Uterus (tissue), 4 donors: ENCODE results near the gene RFX4. TPM values are rescaled to one million over a fixed set of nuclear protein-coding genes. Genes with fewer than 3 reads are reported as not detected.

ENCODE experiments used
- DNase-seq, 2 donors: peaks; one replicate each; pipeline ENCODE4 v3.0.0-alpha.2; 2019 to 2020
- H3K27ac ChIP-seq, 2 donors: fragments of 200-600 bp; sonication (generic); 1 replicate in 1 of 2; 2 replicates in 1 of 2; pipeline ENCODE4 v1.5.1; 2016 to 2018
- H3K27me3 ChIP-seq, 2 donors: fragments of 200-600 bp; sonication (generic); one replicate each; pipeline ENCODE4 v1.5.1; 2018 to 2019; ENCODE audit warnings: control low read depth in 1 of 2
- H3K36me3 ChIP-seq, 2 donors: fragments of 200-600 bp; sonication (generic); one replicate each; pipeline ENCODE4 v1.5.1; 2019; ENCODE audit warnings: control low read depth in 1 of 2
- H3K4me1 ChIP-seq, 2 donors: fragments of 200-600 bp; sonication (generic); one replicate each; pipeline ENCODE4 v1.5.1; 2018 to 2019; ENCODE audit warnings: control low read depth in 1 of 2
- H3K4me3 ChIP-seq, 2 donors: fragments of 200-600 bp; sonication (generic); 1 replicate in 1 of 2; 2 replicates in 1 of 2; pipeline ENCODE4 v1.5.1; 2018 to 2019; ENCODE audit warnings: mild to moderate bottlenecking in 1 of 2
- H3K9me3 ChIP-seq, 2 donors: fragments of 200-600 bp; sonication (generic); one replicate each; pipeline ENCODE4 v1.5.1; 2019; ENCODE audit warnings: control low read depth in 1 of 2
- POLR2A ChIP-seq, 2 donors: fragments of 450-650 bp; IDR thresholded peaks; one replicate each; pipeline ENCODE4 v1.6.1; 2016; ENCODE audit warnings: antibody characterized with exemption in 2 of 2, mild to moderate bottlenecking in 1 of 2, moderate library complexity in 1 of 2
- intact Hi-C: fragments of 100-400 bp; cut with DNase I; formaldehyde crosslinking; loops from one replicate; pipeline ENCODE4 v1.15.1; 2023; ENCODE audit warnings: low total_unique reads
- total RNA-seq, 4 donors: library from RNA; depleted of rRNA in 3 of 4; stranded (reverse); fragments of >200 nt in 3 of 4; gene quantifications; one replicate each; pipeline versions ENCODE4 v1.1.0 to v1.2.4, GENCODE V29; 2014 to 2023
- TF ChIP-seq, protein P1 (sequence below), 4 experiments: fragments of 200-600 bp in 2 of 4; fragments of 450-650 bp in 2 of 4; sonication (generic) in 2 of 4; IDR thresholded peaks; one replicate each; pipeline ENCODE4 v1.5.1; 2016 to 2019; ENCODE audit warnings: antibody characterized with exemption in 4 of 4, mild to moderate bottlenecking in 2 of 4, moderate library complexity in 1 of 4
- donor health status: DM: yes; HTN: yes; CAD: no.

Gene RFX4
- total RNA-seq, 4 donors from 2014 or later, result not detected

DNA sequence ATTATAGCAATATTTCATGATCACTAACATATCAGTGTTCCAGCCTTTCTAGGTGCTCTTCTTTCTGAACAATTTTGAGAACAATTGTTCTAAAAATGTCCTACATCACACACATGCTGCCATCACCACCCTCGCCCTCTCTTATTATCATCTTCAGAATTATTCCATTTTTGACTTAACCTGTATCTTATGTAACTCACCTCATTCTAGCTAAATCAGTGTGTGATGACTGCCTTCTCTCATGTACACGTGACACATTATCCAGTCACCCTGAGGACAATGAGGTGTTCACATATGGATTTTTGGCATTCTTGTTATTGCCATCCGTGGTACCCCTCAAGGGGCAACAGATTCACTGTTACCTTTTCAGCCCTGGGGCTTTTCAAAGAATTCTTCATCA lies 87.3 kb downstream of the RFX4 start:
- intact Hi-C loops, result no loop called here
- Histone ChIP-seq H3K4me3 (no peak overlapping the region), H3K4me1 (no peaks in the 10 kb centered on the region)

DNA sequence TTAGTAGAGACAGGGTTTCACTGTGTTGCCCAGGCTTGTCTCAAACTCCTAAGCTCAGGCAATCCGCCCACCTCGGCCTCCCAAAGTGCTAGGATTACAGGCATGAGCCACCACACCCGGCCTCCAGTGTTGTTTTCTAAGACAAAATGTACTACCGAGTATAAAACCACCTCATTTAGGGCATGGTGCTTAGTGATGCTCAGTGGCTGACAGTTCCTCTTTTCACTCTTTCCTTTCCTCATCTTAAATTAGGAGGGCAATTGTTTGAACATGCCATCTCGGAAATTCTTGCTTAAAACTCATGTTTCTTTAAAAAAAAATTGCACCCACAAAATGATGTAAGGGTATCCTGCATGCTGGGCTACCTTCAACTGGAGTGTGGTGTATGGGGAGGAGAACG lies 89.0 kb downstream of the RFX4 start:
- Histone ChIP-seq H3K36me3 (no peaks in the 10 kb centered on the region), H3K27ac (no peak overlapping the region), H3K4me3 (no peak overlapping the region), H3K4me1 (no peaks in the 10 kb centered on the region), H3K9me3 (no peaks in the 10 kb centered on the region), H3K27me3 (no peaks in the 10 kb centered on the region)
- no peak for DNase-seq
- TF ChIP-seq, protein P1, sequence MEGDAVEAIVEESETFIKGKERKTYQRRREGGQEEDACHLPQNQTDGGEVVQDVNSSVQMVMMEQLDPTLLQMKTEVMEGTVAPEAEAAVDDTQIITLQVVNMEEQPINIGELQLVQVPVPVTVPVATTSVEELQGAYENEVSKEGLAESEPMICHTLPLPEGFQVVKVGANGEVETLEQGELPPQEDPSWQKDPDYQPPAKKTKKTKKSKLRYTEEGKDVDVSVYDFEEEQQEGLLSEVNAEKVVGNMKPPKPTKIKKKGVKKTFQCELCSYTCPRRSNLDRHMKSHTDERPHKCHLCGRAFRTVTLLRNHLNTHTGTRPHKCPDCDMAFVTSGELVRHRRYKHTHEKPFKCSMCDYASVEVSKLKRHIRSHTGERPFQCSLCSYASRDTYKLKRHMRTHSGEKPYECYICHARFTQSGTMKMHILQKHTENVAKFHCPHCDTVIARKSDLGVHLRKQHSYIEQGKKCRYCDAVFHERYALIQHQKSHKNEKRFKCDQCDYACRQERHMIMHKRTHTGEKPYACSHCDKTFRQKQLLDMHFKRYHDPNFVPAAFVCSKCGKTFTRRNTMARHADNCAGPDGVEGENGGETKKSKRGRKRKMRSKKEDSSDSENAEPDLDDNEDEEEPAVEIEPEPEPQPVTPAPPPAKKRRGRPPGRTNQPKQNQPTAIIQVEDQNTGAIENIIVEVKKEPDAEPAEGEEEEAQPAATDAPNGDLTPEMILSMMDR (IDR thresholded peaks at IDR 0.05), result no peak
- TF ChIP-seq POLR2A (IDR thresholded peaks at IDR 0.05), result no peak
- intact Hi-C loops, result no loop called here

More for the DNA sequence above, 87.3 kb downstream of the RFX4 start:
- no peak for DNase-seq
- Histone ChIP-seq H3K27ac (no peak overlapping the region), H3K27me3 (no peaks in the 10 kb centered on the region), H3K9me3 (no peaks in the 10 kb centered on the region), H3K36me3 (no peaks in the 10 kb centered on the region)
- TF ChIP-seq, protein P1 (IDR thresholded peaks at IDR 0.05), result no peak
- no peak for TF ChIP-seq POLR2A (IDR thresholded peaks at IDR 0.05)

DNA sequence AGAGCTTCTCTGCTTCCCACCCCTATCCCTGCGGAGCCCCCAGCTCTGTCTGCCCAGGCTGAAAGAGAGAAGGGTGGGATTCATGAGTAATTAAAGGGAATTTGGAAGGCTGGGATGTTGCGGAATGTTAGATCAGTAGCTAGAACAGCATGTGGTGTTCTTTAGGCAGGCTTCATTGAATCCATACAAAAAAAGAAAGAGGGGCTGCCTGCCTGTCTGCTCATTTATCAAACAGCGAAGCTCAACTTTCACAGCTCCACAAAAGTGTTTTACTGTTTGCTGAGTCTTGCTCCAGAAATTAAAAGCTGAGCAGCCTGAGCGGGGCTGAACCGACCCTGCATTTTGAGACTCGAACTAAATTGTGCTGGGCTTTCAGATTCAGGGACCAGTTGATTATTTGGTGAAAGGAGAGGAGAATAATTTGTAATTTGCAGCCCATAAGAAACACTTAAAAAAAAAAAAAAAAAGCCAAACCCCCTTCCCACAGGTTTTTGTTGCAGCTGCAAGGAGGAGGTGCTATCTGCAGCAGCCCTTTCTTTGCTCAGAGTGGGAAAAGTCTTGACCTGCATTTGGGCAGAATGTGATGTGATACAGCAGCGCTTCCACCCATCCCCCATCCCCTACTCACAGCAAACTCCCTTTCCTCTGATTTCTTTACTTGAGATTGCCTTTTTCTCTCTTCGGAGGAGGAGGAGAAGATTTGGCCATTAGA lies 89.7 kb downstream of the RFX4 start:
- no peaks in the 10 kb centered on the region for H3K27me3 ChIP-seq

DNA sequence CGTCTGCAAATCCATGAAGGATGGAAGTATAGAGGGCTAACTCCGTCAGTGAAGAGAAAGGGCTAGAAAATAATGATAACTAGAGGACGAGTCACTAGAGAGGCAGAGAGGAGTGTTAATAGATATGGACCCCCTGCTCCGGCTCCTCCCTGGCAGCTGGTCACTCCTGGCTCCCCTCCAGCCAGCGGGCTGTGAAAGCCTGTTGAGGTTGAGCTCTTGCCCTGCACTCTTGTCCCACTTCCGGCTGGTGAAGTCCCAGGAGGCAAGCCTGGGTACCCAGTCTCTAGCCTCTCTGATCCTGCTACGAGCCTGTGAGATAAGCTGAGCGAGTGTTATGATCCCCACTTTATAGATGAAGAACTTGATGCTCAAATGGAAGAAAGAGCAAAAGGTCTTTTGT lies 90.3 kb downstream of the RFX4 start:
- H3K9me3 ChIP-seq, result no peaks in the 10 kb centered on the region

More for the DNA sequence above, 89.7 kb downstream of the RFX4 start:
- Histone ChIP-seq H3K36me3 (no peaks in the 10 kb centered on the region), H3K27ac (no peak overlapping the region), H3K4me1 (no peaks in the 10 kb centered on the region), H3K9me3 (no peaks in the 10 kb centered on the region), H3K4me3 (no peak overlapping the region)
- no peak for DNase-seq
- intact Hi-C loops, result no loop called here
- TF ChIP-seq POLR2A (IDR thresholded peaks at IDR 0.05), result no peak
- TF ChIP-seq, protein P1 (IDR thresholded peaks at IDR 0.05), result no peak

More for the DNA sequence above, 90.3 kb downstream of the RFX4 start:
- no peak overlapping the region for H3K27ac ChIP-seq
- no peaks in the 10 kb centered on the region for H3K27me3 ChIP-seq
- no peaks in the 10 kb centered on the region for H3K4me1 ChIP-seq
- no peak overlapping the region for H3K4me3 ChIP-seq
- no peak for TF ChIP-seq POLR2A (IDR thresholded peaks at IDR 0.05)
- TF ChIP-seq, protein P1 (IDR thresholded peaks at IDR 0.05), result no peak
- H3K36me3 ChIP-seq, result no peaks in the 10 kb centered on the region
- no peak for DNase-seq
- intact Hi-C loops, result no loop called here
